GM10266 (cell line): ENCODE data around the gene CR2.
"Not testable (repeated sequence)": the region's sequence is repeated elsewhere in the genome, so short reads cannot be mapped to it uniquely, and the experiment has no call there.

Experiments used
- DNase-seq: peaks from one replicate; pipeline ENCODE4 v3.0.0; 2012; ENCODE audit errors: extremely low spot score
- CTCF ChIP-seq: IDR thresholded peaks from 2 replicates; pipeline ENCODE4 v1.5.1; 2012; ENCODE audit warnings: mild to moderate bottlenecking, low read depth; ENCODE audit not compliant: control insufficient read depth, insufficient read depth; ENCODE audit errors: missing control alignments

The CR2 gene

GRCh38 chr1:207427832-207428585 is 26.1 kb upstream of the CR2 start:
- no peak for DNase-seq
- TF ChIP-seq CTCF, result no peak

GRCh38 chr1:207428783-207429182 is 25.3 kb upstream of the CR2 start:
- TF ChIP-seq CTCF, result no peak
- DNase-seq, result no peak

- no peak for TF ChIP-seq CTCF
- DNase-seq, result no peak
These were observed 24.2 kb upstream of the CR2 start for GRCh38 chr1:207429963-207430362.

DNA sequence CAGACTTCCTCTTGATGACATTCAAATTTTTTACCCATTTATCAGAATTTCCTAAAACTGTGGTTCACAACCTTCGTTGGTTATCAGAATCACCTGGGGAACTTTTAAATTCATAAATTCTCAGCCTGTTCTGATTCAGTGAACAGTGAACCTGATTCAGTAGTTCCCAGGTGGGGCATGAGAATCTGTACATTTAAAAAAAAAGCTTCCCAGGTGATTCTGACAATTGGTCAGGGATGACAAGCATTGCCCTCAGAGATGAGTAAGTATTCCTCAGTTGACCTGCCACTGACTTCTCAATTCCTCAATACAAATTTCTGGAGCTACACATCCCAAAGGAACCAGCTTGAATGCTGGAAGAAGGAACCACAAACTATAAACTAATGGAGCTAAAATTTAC is 23.5 kb upstream of the CR2 start:
- no peak for DNase-seq
- no peak for TF ChIP-seq CTCF

GRCh38 chr1:207431508-207431907 is 22.6 kb upstream of the CR2 start:
- DNase-seq, result no peak

DNA sequence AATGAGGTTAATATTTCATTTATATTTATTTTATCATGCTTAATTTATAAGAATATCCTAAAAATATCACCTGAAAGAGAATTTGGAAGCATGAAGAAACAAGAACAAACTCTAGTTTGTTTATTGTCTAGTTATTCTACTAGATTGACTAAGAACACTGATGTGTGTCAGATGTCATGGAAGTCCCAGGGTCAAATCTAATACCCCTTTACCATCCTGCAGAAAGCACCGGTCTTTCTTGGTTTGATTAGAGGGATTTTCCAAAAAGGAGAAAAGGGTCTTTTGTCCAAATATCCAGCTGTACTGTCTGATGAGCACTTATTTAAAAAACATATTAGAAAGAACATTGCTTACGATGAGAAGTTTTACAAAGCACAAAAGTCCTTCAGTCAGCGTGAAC is 20.7 kb upstream of the CR2 start:
- no peak for TF ChIP-seq CTCF
- DNase-seq, result no peak

More at GRCh38 chr1:207431508-207431907, 22.6 kb upstream of the CR2 start:
- TF ChIP-seq CTCF, result no peak

DNA sequence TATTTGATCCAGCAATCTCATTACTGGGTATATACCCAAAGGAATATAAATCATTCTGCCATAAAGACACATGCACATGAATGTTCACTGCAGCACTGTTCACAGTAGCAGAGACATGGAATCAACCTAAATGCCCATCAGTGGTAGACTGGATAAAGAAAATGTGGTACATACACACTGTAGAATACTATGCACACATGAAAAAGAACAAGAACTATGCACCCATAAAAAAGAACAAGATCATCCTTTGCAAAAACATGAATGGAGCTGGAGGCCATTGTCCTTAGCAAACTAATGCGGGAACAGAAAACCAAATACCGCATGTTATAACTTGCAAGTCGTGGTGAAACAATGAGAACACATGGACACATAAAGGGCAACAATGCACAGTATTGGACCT is 17.4 kb upstream of the CR2 start:
- DNase-seq, result not testable (repeated sequence)

- no peak for TF ChIP-seq CTCF
- DNase-seq, result no peak
These were observed 13.5 kb upstream of the CR2 start for GRCh38 chr1:207440626-207441025.
